HG03039 (cell line): ENCODE data around the gene GOLGA8O.
"Not testable (repeated sequence)": the region's sequence is repeated elsewhere in the genome, so short reads cannot be mapped to it uniquely, and the experiment has no call there.

ENCODE experiments used
- ATAC-seq: cut with Tn5 transposase; IDR thresholded peaks from one replicate; pipeline ENCODE4 v1.9.1; 2021; ENCODE audit warnings: mild to moderate bottlenecking, moderate library complexity; ENCODE audit not compliant: unreplicated experiment

Gene GOLGA8O

GRCh38 chr15:32455534-32455933 is at the start of gene GOLGA8O:
Gene GOLGA8O, minus strand, starts transcription at chr15:32455634. Its CDS starts 98 bp downstream, at chr15:32455536.
- ATAC-seq: not testable (repeated sequence)

- ATAC-seq: not testable (repeated sequence)
Measured at GRCh38 chr15:32504152-32504811, 48.8 kb upstream of the GOLGA8O start.

- not testable (repeated sequence) for ATAC-seq
Measured at GRCh38 chr15:32502946-32503345, 47.5 kb upstream of the GOLGA8O start.

GRCh38 chr15:32492768-32493167 is 37.3 kb upstream of the GOLGA8O start:
- ATAC-seq: not testable (repeated sequence)

GRCh38 chr15:32486474-32486873 is 31.0 kb upstream of the GOLGA8O start:
- ATAC-seq: not testable (repeated sequence)

- ATAC-seq: not testable (repeated sequence)
Measured at GRCh38 chr15:32483377-32483776, 27.9 kb upstream of the GOLGA8O start.

GRCh38 chr15:32481683-32482082 is 26.2 kb upstream of the GOLGA8O start:
- ATAC-seq: not testable (repeated sequence)

- ATAC-seq: not testable (repeated sequence)
Measured at GRCh38 chr15:32468076-32468475, 12.6 kb upstream of the GOLGA8O start.

- ATAC-seq: not testable (repeated sequence)
Measured at GRCh38 chr15:32440445-32440977, 14.9 kb downstream of the GOLGA8O start.

GRCh38 chr15:32434102-32434963 is 21.1 kb downstream of the GOLGA8O start:
- not testable (repeated sequence) for ATAC-seq

- ATAC-seq: not testable (repeated sequence)
Measured at GRCh38 chr15:32427635-32428034, 27.8 kb downstream of the GOLGA8O start.

GRCh38 chr15:32426511-32426910 is 28.9 kb downstream of the GOLGA8O start:
- not testable (repeated sequence) for ATAC-seq

- ATAC-seq: not testable (repeated sequence)
Measured at GRCh38 chr15:32407903-32408302, 47.5 kb downstream of the GOLGA8O start.

GRCh38 chr15:32403192-32403591 is 52.2 kb downstream of the GOLGA8O start, which contains the start of gene GOLGA8K:
Gene GOLGA8K, minus strand, starts transcription at chr15:32403292. Its CDS starts 98 bp downstream, at chr15:32403194.
- ATAC-seq: not testable (repeated sequence)

- ATAC-seq: not testable (repeated sequence)
Measured at GRCh38 chr15:32396522-32396921, 58.9 kb downstream of the GOLGA8O start.
